GM18511 (cell line): ENCODE results near the gene PHF19.

Experiments used
- ATAC-seq: cut with Tn5 transposase; IDR thresholded peaks from one replicate; pipeline ENCODE4 v1.9.1; 2021; ENCODE audit warnings: mild to moderate bottlenecking, moderate library complexity; ENCODE audit not compliant: unreplicated experiment

Gene PHF19

DNA sequence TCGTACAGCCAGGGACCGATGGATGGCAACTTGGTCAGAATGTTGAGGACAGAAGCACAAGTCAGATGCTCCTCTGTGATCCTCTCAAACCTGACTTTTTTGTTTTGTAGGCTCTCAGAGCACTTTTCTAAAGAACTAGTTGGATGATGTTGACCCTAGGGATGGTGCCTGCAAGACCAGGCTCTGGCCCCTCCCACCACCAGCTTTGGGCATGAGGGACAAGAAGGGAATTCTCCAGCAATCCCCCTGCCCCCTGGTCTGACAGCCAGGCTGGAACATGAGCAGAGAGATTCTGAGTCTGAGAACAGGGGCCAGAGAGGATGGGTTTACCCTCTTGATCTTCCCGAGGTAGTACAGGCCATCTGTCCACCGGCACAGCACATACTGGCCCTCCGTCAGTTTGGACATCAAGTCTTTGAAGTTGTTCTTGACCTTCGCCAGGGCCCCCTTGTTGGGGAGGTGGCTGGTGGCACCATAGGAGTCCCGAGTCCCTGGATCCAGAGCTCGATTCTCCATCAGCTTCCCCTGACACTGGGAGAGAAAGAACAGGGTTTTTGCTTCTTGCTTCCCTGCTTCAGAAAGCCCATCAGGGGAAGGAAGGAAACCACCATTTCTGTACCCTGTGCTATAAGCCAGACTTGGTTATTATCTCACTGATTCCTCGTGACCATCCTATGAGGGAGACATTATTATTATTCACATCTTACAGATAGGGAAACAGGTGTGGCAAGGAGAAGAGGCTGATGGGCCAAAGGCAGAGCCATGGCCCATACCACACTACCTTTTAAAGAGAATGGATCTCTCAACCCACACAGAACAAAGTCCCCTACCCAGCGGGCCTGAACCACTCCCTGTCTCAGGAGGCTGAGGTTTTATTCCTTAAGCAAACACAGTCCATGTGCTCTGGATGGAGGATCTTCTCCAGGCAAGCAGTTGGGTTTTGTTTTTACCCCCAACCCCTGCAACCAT is 2.5 kb downstream of the PHF19 start:
- no peak for ATAC-seq

DNA sequence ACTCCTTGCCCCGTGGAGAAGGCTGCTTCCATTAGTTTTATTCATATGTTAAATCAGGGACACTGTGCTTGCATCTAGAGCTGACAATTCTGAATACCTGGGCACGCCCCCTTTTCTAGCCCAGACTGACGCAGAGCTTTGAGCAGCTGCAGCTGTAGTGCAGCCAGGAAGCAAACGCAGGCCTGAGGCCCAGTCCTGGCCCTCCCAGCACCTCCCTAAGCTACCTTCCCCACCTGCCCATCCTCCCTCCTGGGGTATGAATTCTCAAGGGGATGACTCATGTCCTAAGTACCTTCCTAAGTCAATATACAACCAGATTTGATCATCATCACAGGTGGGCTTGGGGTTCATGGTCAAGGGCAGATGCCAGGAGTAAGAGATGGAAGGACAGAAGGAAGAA is 3.5 kb downstream of the PHF19 start:
- no peak for ATAC-seq

DNA sequence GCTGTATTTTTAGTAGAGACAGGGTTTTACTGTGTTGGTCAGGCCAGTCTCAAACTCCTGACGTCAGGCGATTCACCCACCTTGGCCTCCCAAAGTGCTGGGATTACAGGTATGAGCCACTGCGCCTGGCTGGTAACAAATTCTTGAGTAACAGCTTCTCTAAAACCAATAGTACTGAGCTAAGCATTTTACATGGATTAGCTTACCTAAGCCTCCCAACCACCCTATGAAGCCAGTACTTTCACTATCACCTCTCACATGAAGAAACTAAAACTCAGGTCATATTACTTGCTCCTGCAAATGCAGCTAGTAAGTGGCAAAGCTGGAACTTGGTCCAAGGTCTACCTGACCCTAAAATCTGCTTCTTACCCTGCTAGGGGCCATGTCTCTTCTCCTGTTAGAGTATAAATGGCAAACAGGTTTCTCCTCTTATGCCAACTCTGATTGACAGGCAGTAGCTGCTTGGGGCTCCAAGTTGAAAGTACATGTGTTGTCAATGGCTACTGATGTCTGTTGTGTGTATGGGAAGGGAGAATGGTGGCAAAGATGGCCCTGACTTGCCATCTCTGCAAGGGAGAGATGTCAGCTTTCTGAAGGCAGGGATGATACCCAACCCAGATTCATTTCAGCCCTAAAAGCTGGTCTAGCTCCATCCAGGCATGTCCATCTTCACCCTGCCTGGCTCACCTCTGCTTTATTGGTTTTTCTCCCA is 4.0 kb downstream of the PHF19 start:
- no peak for ATAC-seq

DNA sequence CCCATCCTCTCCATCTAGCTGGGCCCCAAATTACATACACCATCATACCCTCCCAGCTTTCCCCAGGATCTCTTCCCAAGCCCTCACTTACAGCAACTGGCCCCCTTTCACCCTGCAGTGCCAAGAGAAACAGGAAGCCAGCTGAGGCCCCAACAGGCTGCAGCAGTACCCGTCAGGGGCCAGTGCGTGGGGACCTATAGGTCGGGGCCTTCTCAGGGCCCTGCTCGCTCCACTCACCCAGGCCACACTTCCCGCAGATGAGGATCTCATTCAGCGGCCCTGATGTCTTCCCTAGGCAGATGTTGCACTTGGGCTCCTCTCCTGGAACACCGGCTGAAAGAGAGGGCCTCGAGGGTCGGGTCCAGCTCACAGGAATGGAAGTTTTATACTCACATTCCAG is 6.8 kb downstream of the PHF19 start:
- ATAC-seq: no peak

DNA sequence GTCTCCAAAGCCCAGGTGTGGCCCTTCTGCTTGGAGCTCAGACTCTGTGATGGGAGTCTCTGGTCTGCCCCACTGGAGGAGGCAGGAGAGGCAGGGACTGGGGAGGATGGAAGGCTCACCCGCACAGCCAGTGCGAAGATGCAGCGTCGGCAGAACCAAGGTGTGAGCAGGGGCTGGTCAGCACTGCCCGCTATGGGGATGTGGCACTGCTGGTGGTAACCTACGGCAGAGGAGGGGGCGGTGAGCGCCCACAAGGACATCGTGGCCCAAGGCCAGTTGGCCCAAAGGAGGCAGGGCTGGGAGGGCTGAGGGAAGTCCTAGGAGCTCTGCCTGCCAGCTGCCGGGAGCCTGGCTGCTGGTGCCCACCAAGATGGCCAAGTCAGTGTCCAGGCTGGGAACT is 7.3 kb downstream of the PHF19 start:
- no peak for ATAC-seq

DNA sequence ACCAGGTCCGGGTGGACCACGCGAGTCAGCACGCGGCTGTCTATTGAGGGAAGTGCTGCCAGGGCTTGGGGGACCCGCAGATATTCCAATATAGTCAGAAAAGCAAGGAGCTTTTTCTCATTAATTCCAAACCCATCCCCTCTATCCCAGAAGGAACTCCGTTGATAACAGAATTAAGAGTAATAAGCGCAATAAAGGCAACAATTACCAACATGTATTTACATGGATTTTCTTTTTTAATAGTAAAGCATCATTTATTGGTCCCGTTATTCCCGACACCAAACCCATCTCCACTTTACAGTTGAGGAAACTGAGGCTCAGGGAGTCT is 7.7 kb downstream of the PHF19 start:
- no peak for ATAC-seq

DNA sequence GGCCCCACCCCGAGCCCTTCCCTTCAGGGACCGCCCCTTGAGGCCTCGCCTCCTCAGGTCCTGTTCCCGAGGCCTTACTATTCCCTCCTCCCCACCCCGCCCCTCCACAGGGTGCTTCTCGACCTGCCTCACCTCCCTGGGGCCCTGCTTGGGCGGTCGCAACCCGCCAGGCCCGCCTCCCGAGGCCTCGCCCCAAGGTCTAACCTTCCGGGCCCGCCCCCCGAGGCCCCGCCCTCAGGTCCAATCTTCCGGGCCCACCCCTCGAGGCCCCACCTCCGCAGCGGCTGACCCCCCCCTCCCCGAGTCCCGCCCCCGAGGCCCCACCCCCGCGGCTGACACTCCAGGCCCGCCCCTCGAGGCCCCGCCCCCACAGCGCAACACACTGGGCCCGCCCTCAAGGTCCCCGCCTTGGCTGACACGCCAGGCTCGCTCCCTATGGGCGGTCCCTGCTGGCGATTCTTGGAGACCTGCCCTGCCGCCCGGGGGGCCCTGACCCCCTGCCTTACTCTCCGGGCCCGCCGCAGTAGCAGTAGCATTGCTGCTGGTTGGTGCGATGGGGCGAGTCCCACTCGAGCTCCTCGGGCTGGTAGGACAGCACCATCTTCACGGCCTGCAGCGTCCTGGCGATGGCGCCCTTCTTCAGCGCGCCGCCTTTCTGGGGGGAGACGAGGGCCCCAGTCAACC is 8.2 kb downstream of the PHF19 start:
- peak; percentile 86 for ATAC-seq

DNA sequence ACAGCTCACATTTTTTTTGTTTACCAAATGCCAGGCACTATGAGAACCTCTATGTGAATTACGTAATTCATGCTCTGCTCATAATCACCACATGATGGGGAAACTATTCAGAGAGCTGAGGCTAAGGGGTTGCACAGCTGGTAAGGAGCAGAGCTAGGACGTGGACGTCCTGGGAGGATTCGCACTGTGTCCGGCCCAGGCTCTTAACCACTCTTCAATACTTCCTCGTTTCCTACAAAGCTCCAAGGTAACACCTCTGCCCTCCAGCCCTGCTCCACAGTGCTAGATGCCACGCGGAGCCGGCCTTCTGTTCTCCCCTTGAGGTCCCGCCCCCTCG is 8.7 kb downstream of the PHF19 start:
- ATAC-seq: no peak

DNA sequence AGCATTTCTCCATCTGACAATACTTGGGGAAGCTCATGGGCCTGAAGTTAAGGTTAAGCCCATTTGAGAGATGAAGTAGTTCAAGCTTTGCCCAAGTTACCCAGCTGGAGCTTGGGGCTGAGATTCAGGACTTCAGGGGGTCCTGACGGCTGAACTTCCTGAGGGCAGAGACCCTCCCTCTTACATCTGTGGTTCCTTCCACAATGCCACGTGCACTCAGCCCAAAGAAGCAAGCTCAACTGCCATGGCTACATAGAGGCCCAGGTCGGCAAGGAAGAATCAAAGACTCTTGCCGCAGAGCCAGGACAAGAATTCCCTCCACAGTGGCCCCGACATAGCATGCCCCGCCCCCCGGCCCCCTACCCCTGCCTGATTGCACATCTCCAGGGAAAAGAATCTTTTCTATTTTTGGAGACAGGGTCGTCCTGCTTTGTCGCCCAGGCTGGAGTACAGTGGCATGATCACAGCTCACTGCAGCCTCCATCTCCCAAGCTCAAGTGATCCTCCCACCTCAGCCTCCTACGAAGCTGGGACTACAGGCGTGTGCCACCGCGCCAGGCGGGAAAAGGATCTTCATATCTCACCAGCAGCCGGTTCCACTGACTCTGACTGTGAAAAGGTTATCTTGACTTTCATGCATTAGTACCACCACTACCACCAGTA is 9.2 kb downstream of the PHF19 start:
- no peak for ATAC-seq

DNA sequence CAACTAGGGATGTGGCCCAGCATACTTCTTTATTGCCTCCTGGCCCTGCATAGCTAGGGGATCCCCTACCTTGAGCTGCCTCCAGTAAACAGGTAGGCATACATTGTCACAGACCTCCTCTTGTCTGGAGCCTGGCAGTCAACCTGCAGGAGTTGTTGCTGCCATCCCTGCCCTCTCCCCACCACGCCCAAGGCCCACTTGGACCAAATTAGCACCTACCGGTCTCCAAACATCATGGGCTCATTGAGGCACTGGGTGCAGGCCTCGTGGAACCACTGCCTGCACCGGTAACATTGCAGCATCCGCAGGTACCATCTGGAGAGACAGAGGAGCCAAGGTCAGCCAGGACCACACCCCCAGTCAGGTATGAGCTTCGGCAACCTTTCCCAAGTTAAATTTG is 10.3 kb downstream of the PHF19 start:
- ATAC-seq: no peak

DNA sequence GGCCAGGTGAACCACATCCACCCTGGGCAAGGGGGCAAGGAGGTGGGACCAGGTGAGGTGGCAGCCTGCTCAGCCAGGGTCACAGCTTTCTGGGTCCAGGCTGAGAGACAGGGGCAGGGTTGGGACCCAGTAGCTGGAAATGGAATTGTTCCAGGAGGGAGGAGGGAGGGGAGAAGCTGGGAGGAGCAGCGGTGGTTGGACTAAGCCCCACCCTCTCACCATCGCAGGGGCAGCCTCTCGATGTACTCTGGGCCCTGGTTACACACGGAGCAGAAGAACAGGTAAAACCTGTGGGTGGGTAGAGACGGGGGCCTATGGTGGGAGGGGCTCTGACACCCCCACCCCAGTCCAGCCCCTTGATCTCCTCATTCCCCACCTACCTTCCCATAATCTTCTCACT is 11.2 kb downstream of the PHF19 start:
- no peak for ATAC-seq

DNA sequence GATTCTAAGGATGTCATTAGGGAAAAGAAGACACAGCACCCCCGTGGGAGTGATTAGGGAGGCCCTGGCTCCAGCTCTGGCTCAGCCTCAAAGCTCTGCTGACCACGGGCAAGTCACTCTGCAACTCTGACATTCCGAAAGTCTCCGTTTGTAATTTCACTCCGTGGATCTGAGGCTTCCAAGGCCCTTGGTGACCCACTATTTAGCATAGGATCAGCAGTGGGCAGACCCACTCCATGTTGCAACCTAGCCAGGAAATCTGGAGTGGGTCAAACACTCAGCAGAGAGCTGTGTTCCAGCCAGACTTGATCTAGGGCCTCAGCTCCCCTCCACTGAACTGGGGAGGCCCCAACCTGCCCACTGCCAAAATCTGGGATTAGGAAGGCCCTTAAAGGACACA is 11.8 kb downstream of the PHF19 start:
- no peak for ATAC-seq

DNA sequence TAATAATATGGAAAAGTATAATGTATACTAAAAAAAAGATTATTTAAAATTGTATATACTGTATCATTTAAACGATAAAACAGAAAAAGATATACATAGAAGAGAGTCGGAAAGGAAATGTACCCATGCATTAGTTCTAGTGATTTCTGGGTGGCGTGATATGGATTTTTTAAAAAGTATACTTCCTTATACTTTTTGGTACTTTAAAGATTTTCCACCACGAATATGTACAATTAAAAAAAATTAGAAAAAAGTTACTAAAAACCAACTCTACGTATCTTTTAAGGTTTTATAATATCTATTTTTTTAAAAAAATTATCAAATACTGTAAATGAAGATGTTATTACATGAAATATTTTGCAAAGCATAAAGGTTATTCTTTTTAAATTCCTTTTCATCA is 12.3 kb downstream of the PHF19 start:
- ATAC-seq: no peak

DNA sequence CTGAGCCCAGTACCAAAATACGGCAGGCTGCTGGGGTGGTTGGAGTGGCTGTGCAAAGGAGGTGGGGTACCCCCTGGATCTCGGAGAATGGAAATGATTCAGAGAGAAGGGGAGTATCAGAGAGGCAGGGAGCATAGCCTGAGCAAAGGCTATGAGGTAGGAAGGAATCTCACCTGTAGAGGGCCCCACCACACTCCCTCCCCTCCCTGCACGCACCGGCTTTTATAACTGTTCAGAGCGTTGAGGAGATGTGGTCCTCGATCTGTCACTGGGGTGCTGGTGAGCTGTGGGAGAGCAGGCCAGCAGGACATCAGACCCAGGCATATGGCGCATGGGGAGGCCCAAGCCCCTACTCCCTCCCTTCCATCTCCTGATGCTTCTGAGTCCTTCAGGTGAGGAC is 13.2 kb downstream of the PHF19 start:
- no peak for ATAC-seq

DNA sequence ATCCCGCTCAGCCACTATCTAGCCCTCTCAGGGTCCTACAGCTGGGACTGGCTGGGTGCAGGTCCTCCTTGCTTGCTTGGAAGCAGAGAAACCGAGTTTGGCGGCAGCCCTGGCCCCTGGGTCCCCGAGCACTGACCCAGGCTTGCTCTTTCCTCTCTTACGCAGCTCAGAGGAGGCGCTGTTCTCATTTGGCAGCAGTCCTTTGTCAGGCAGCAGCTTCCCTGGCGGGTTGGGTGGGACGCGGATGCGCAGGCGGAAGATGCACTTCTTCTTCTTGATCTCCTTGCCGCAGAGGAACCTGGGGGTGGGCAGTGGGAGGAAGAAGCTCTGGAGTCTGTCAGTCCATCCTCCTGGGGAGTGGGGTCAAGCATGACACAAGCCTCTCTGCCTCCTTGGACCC is 14.5 kb downstream of the PHF19 start:
- ATAC-seq: no peak

DNA sequence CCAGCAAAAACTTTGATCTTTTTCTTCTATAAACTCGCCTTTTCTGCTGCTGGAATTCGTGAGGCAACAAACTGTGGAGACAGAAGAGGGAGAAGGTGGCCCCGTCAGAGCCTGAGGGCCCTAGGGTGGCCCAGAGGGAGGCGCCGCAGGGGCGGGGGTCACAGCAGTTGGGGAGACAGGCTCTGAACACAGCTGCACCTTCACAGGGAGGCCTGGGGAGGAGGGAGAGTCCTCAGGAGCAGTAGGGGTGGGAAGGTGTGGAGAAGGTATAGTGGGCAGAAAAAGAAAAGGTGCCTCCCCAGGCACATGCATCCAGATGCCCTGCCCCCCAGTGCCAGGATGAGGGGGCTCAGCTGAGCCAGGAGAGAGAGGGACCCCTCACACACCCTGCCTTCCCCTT is 15.1 kb downstream of the PHF19 start:
- ATAC-seq: no peak

DNA sequence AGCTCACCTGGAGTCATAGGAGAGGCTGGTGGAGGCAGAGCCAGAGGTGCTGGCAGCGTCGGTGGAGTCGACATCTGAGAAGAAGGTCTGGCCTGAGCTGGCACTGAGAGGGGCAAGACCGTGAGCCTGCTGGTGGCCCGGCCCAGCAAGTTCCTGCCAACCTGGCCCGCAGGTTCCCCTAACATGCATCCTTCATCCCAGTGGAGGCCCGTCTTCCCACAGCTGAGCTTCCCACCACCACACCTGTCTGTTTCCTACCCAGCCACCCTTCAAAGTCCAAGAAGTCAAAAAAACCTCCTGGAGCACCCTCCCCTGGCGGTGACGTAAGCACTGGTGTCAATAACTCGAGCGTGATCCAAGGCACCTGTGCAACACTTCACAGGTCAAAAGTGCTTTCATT is 16.9 kb downstream of the PHF19 start:
- ATAC-seq: no peak

DNA sequence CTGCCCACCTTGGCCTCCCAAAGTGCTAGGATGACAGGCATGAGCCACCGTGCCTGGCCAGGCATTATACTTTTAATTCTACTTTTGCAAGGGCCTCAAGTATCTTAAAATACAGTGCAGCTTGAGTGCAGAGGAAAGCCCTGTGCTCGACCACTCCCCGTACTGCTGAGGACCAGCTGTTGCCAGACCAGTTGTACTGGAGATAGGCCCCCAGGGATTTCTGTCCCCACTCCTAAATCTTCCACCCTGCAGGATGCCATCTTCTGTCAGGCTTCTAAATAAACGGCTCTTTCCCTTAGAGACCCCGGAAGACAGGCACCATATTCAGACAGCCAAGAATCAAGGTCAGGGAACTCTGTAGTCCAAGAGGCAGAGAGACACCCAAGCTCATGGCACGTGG is 17.6 kb downstream of the PHF19 start:
- no peak for ATAC-seq

DNA sequence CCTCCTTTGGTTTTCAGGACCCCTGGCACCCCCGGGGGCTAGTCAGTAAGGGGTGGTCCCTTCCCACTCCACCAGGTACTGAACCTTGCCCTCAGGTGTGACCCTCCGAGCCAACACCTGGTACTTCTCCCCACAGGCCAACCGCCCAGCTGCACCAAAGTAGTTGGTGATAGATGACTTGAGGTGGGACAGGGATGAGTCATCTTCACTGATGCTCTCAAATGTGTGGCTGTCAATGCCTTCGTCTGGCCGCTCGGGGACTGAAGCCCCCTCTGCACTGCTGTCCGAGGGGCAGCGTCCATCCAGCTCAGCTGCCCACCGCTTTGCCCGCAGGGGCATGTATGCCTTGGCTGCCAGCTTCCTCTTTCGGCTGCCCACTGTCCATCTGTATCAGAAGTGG is 19.1 kb downstream of the PHF19 start:
- ATAC-seq: no peak

DNA sequence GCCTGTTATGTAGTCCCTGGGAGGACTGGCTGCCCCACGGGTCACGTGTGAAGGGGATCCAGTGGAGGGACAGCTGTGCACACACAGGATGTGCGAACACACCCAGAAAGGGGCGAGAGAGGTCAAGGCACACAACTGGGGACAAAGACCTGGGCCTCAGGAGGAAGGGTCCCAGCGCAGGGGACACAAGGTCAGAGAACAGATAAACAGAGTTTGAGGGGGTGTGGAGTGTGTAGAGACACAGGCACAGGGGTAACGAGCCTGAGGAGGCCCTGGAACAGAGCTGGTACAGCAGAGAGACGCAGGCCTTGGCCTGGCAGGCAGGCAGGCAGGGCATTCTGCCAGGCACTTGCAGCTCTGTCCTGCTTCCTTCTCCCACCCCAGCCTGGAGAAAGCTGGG is 19.5 kb downstream of the PHF19 start:
- ATAC-seq: no peak

DNA sequence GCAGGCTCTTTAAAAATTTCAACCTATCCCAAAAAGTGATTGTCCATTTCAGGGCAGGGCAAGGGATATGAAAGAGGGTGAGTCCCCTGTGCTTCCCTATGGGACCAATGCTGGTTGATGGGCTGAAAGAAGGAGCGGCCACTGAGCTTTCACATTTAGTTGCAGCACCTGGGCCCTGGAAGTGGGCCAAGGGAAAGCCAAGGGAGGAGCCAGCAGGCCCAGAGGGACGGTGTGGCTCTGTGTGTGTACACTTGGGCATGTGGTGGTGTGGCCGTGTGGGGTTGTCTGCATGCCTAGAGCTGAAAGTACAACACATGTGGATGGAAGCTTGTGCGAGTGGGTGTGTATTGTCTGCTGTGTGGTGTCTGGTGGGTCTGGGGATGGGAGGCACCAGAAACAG is 20.3 kb downstream of the PHF19 start:
- no peak for ATAC-seq
